Tibial nerve (tissue), 4 donors: Measurements from ENCODE around the gene RPS6KA2.

Source experiments
- EP300 ChIP-seq, 2 donors: sonication (generic); formaldehyde crosslinking; IDR thresholded peaks; one replicate each; pipeline ENCODE4 v1.6.1; 2017; ENCODE audit warnings: antibody characterized with exemption in 2 of 2, mild to moderate bottlenecking in 1 of 2
- POLR2A ChIP-seq, 2 donors: fragments of 450-650 bp; IDR thresholded peaks; one replicate each; pipeline ENCODE4 v1.6.1; 2017; ENCODE audit warnings: antibody characterized with exemption in 2 of 2, mild to moderate bottlenecking in 2 of 2, moderate library complexity in 2 of 2
- TF ChIP-seq, protein P1 (sequence below), 5 experiments: fragments of 200-600 bp in 3 of 5; fragments of 450-650 bp in 2 of 5; sonication (generic) in 3 of 5; IDR thresholded peaks; one replicate each; pipeline ENCODE4 v1.5.1; 2016 to 2019; ENCODE audit warnings: antibody characterized with exemption in 5 of 5, mild to moderate bottlenecking in 3 of 5, moderate library complexity in 2 of 5

DNA sequence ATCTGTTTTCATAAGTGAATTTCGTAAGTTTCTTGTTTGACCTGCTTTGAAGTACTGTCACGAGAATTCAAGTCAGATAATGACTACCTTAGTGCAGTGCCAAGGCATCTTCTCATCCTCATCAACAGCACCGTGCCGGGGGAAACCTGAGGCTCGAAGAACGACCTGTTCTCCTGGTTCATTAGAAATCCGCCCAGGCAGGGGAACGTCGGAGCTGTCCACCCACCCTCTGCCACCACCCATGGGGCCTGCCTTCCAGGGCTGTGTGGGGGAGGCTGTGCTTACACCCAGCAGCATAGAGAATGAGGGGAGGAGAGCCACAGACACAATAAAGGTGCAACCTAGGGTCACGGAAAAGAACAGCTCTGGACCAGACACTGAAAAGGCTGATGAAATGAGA, 142.2 kb downstream of the RPS6KA2 start:
- TF ChIP-seq, protein P1, sequence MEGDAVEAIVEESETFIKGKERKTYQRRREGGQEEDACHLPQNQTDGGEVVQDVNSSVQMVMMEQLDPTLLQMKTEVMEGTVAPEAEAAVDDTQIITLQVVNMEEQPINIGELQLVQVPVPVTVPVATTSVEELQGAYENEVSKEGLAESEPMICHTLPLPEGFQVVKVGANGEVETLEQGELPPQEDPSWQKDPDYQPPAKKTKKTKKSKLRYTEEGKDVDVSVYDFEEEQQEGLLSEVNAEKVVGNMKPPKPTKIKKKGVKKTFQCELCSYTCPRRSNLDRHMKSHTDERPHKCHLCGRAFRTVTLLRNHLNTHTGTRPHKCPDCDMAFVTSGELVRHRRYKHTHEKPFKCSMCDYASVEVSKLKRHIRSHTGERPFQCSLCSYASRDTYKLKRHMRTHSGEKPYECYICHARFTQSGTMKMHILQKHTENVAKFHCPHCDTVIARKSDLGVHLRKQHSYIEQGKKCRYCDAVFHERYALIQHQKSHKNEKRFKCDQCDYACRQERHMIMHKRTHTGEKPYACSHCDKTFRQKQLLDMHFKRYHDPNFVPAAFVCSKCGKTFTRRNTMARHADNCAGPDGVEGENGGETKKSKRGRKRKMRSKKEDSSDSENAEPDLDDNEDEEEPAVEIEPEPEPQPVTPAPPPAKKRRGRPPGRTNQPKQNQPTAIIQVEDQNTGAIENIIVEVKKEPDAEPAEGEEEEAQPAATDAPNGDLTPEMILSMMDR (IDR thresholded peaks at IDR 0.05), result no peak
- TF ChIP-seq POLR2A (IDR thresholded peaks at IDR 0.05) (no peak), EP300 (IDR thresholded peaks at IDR 0.05) (no peak)
